ENCODE measurements around the gene COL10A1. TPM values are rescaled to one million over a fixed set of nuclear protein-coding genes. Genes with fewer than 3 reads are reported as not detected.
"Not testable (repeated sequence)": the region's sequence is repeated elsewhere in the genome, so short reads cannot be mapped to it uniquely, and the experiment has no call there.

The COL10A1 gene
- total and polyA plus RNA-seq, 3 donors from 2014 or later, result 0.06 to 0.34 (median 0.16) TPM

- intact Hi-C loops (cut with DNase I; ENCODE audit: low total_unique reads), result no loop called here
- 0 to 1% methylated on average over 7 to 79 of the region's 87 CpGs for WGBS, 2 donors
Measured at GRCh38 chr6:116100419-116101301, 25.3 kb downstream of the COL10A1 start, which contains the start of gene NT5DC1. Gene NT5DC1 (plus strand): TSS chr6:116100853. CDS start chr6:116100931, 78 bp downstream.

GRCh38 chr6:116099036-116099435 is 26.9 kb downstream of the COL10A1 start:
- H3K4me1 ChIP-seq, result peaks cover 16% of the 10 kb centered on the region
- TF ChIP-seq CTCF (IDR thresholded peaks at IDR 0.05) (no peak), POLR2A (IDR thresholded peaks at IDR 0.05) (no peak)
- no peaks in the 10 kb centered on the region for H3K9me3 ChIP-seq
- H3K27me3 ChIP-seq, result no peaks in the 10 kb centered on the region
- intact Hi-C loops (cut with DNase I; ENCODE audit: low total_unique reads), result no loop called here
- 87 to 89% methylated on average over 1 of the region's 1 CpG for WGBS, 2 donors
- H3K36me3 ChIP-seq (ENCODE audit: low read depth, missing control alignments), result no peaks in the 10 kb centered on the region
- no peak overlapping the region for H3K27ac ChIP-seq
- no peak overlapping the region for H3K4me3 ChIP-seq
- DNase-seq, result no peak

More at GRCh38 chr6:116100419-116101301, 25.3 kb downstream of the COL10A1 start, which contains the start of gene NT5DC1:
- H3K9me3 ChIP-seq, result no peaks in the 10 kb centered on the region
- H3K27me3 ChIP-seq, result no peaks in the 10 kb centered on the region
- DNase-seq, result peak; percentile 89
- H3K36me3 ChIP-seq (ENCODE audit: low read depth, missing control alignments), result no peaks in the 10 kb centered on the region
- peak within 1 kb of the TSS; percentile 87 to 97 for H3K4me3 ChIP-seq
- peak in 1 of 3 experiments; percentile 23 for TF ChIP-seq CTCF (IDR thresholded peaks at IDR 0.05)
- no peak for TF ChIP-seq POLR2A (IDR thresholded peaks at IDR 0.05)
- H3K27ac ChIP-seq, result peak within 1 kb of the TSS; percentile 97
- H3K4me1 ChIP-seq, result peaks cover 16% of the 10 kb centered on the region

- TF ChIP-seq CTCF (IDR thresholded peaks at IDR 0.05) (peak in 1 of 3 experiments; percentile 57), POLR2A (IDR thresholded peaks at IDR 0.05) (no peak)
- WGBS, 2 donors, result 41 to 90% methylated on average over 2 of the region's 2 CpGs
- intact Hi-C loops (cut with DNase I; ENCODE audit: low total_unique reads), result no loop called here
- H3K4me1 ChIP-seq, result peaks cover 16% of the 10 kb centered on the region
- no peak overlapping the region for H3K4me3 ChIP-seq
- DNase-seq, result no peak
- no peak overlapping the region for H3K27ac ChIP-seq
- no peaks in the 10 kb centered on the region for H3K36me3 ChIP-seq (ENCODE audit: low read depth, missing control alignments)
- H3K9me3 ChIP-seq, result no peaks in the 10 kb centered on the region
- H3K27me3 ChIP-seq, result no peaks in the 10 kb centered on the region
Measured at GRCh38 chr6:116096979-116097816, 28.7 kb downstream of the COL10A1 start.

- H3K9me3 ChIP-seq; H3K36me3 ChIP-seq (ENCODE audit: low read depth, missing control alignments); DNase-seq; intact Hi-C loops (cut with DNase I; ENCODE audit: low total_unique reads); H3K4me1 ChIP-seq; H3K27me3 ChIP-seq; H3K27ac ChIP-seq; H3K4me3 ChIP-seq: not testable (repeated sequence)
- 90 to 97% methylated on average over 8 to 9 of the region's 9 CpGs for WGBS, 2 donors
Measured at GRCh38 chr6:116096048-116096759, 29.7 kb downstream of the COL10A1 start.
